ENCODE measurements around the gene CSF1R. TPM values are rescaled to one million over a fixed set of nuclear protein-coding genes. Genes with fewer than 3 reads are reported as not detected.

The CSF1R gene
- total and polyA plus RNA-seq, 2 of the 4 experiments (the other 2 are of a cell fraction): 0.14 to 0.36 TPM

- peak overlapping the region; percentile 77 for H4K91ac ChIP-seq (ENCODE audit: insufficient read depth, low read depth, low read length)
- CTCF ChIA-PET: interaction anchor here (0.6 to 1.2 kb wide), 2 partner anchors 29 to 163 kb away, joined by 3 read pairs; no protein-coding TSS in a partner anchor
- TF ChIP-seq FOS (IDR thresholded peaks at IDR 0.05; ENCODE audit: low read depth, low read length) (no peak), NFE2L2 (IDR thresholded peaks at IDR 0.05; ENCODE audit: low read depth, low read length) (no peak), CEBPB (IDR thresholded peaks at IDR 0.05; ENCODE audit: low read depth, low read length) (peak; percentile 98), ELK1 (IDR thresholded peaks at IDR 0.05; ENCODE audit: borderline replicate concordance, low read depth, low read length) (no peak), MAFK (IDR thresholded peaks at IDR 0.05; ENCODE audit: low read depth, low read length) (no peak), POLR2A (IDR thresholded peaks at IDR 0.05; ENCODE audit: low read depth, low read length) (peak; percentile 42; the same call in 1 of the 2 replicates), BHLHE40 (IDR thresholded peaks at IDR 0.05; ENCODE audit: low read depth, low read length) (no peak), RFX5 (IDR thresholded peaks at IDR 0.05; ENCODE audit: low read depth, low read length) (no peak), CHD1 (IDR thresholded peaks at IDR 0.05; ENCODE audit: low read depth, low read length) (no peak), MXI1 (IDR thresholded peaks at IDR 0.05; ENCODE audit: borderline replicate concordance, low read depth, low read length) (no peak), CTCF (conservative IDR thresholded peaks at IDR 0.05; ENCODE audit: low read depth, low read length) (peak; percentile 92), MAZ (IDR thresholded peaks at IDR 0.05; ENCODE audit: borderline replicate concordance, low read depth, low read length) (peak; percentile 45; the same call in 1 of the 2 replicates), SMC3 (IDR thresholded peaks at IDR 0.05; ENCODE audit: low read depth, low read length) (peak; percentile 97), USF2 (IDR thresholded peaks at IDR 0.05; ENCODE audit: low read depth, low read length) (no peak; the same call in 1 of the 2 replicates)
These were observed 43.6 kb upstream of the CSF1R start for GRCh38 chr5:150129813-150130492.

More at GRCh38 chr5:150129813-150130492, 43.6 kb upstream of the CSF1R start:
- Histone ChIP-seq H2AK9ac (replicated peaks; ENCODE audit: low read depth, low read length, poor library complexity) (peak overlapping the region; percentile 57), H3K9me3 (ENCODE audit: control insufficient read depth, insufficient read depth, low read length) (no peaks in the 10 kb centered on the region), H3K9me1 (ENCODE audit: insufficient read depth, low read length) (peaks cover 14% of the 10 kb centered on the region), H3K36me3 (ENCODE audit: control insufficient read depth, insufficient read depth, low read length) (peaks cover 91% of the 10 kb centered on the region), H3K4me2 (ENCODE audit: low read depth, low read length) (no peak overlapping the region), H3K4me3 (ENCODE audit: insufficient read depth, low read depth, low read length) (no peak overlapping the region), H4K5ac (ENCODE audit: low read depth, low read length) (peak overlapping the region; percentile 10; the same call in 1 of the 2 replicates), H3K27me3 (ENCODE audit: control insufficient read depth, insufficient read depth, low read length) (no peaks in the 10 kb centered on the region), H2BK20ac (ENCODE audit: low read depth, low read length) (peak overlapping the region; percentile 57; the same call in 1 of the 2 replicates), H3K14ac (replicated peaks; ENCODE audit: low read depth, low read length) (0 out of 2 replicates have a peak overlapping the region, but pooled peaks have one; percentile 44), H2AFZ (replicated peaks; ENCODE audit: low read length, poor library complexity) (peak overlapping the region; percentile 75), H3K56ac (ENCODE audit: extremely low read depth, insufficient read depth, low read length) (no peak overlapping the region), H3K4ac (ENCODE audit: low read depth, low read length) (peak overlapping the region; percentile 94), H2AK5ac (ENCODE audit: low read depth, low read length) (peak overlapping the region; percentile 85), H3K27ac (ENCODE audit: insufficient read depth, low read length) (0 out of 2 replicates have a peak overlapping the region, but pooled peaks have one; percentile 18), H3K9ac (ENCODE audit: low read depth, low read length) (no peak overlapping the region), H4K8ac (ENCODE audit: low read depth in 2 of 2, low read length in 2 of 2) (peak overlapping the region; percentile 6 to 66; a peak in 2 of 4 replicates), H2BK15ac (ENCODE audit: low read depth, low read length) (peak overlapping the region; percentile 67; the same call in 2 of the 3 replicates), H3K4me1 (ENCODE audit: control insufficient read depth, insufficient read depth, low read length) (peaks cover 31% of the 10 kb centered on the region), H3K18ac (ENCODE audit: low read depth, low read length) (no peak overlapping the region), H4K20me1 (ENCODE audit: insufficient read depth, low read length) (no peaks in the 10 kb centered on the region), H2BK120ac (ENCODE audit: low read depth, low read length) (peak overlapping the region; percentile 82), H3K23ac (ENCODE audit: low read depth, low read length) (no peak overlapping the region), H2BK5ac (ENCODE audit: low read depth, low read length, poor library complexity, severe bottlenecking) (peak overlapping the region; percentile 43), H3K79me1 (ENCODE audit: low read depth in 1 of 2, low read length in 2 of 2) (peaks cover 37 to 89% of the 10 kb centered on the region in 2 experiments)
- dilution Hi-C loops (cut with HindIII; ENCODE audit: low sequenced_read_pairs, unreplicated experiment): no loop called here
- ATAC-seq (ENCODE audit: low read depth) (peak; percentile 87), DNase-seq (peak; percentile 78)
- WGBS, 2 experiments (ENCODE audit: extremely low coverage in 2 of 2, insufficient read length in 1 of 2): 45% methylated on average over 9 of the region's 25 CpGs; no CpG with 5 or more reads in 1 of the 2 experiments
- intact Hi-C loops (cut with micrococcal nuclease): loop anchor here (1.0 to 2.0 kb wide), 6 partner anchors 8 to 306 kb away; partner anchors contain the start of gene PDGFRB
- POLR2A ChIA-PET (ENCODE audit: unreplicated experiment): no interaction called here
- in situ Hi-C loops (cut with MboI; ENCODE audit: low sequenced_read_pairs): loop anchor here (5.0 kb wide), 1 partner anchor 82 kb away; no protein-coding TSS in a partner anchor
- BruUV-seq (replicated peaks): no TSS peak
